GM18861 (cell line): ENCODE data around the gene ST3GAL2.
A peak's percentile ranks its signal among the peaks of the same experiment; 100 is the strongest.

Source experiments
- ATAC-seq: cut with Tn5 transposase; IDR thresholded peaks from one replicate; pipeline ENCODE4 v1.9.1; 2021; ENCODE audit not compliant: unreplicated experiment

ST3GAL2 gene

DNA sequence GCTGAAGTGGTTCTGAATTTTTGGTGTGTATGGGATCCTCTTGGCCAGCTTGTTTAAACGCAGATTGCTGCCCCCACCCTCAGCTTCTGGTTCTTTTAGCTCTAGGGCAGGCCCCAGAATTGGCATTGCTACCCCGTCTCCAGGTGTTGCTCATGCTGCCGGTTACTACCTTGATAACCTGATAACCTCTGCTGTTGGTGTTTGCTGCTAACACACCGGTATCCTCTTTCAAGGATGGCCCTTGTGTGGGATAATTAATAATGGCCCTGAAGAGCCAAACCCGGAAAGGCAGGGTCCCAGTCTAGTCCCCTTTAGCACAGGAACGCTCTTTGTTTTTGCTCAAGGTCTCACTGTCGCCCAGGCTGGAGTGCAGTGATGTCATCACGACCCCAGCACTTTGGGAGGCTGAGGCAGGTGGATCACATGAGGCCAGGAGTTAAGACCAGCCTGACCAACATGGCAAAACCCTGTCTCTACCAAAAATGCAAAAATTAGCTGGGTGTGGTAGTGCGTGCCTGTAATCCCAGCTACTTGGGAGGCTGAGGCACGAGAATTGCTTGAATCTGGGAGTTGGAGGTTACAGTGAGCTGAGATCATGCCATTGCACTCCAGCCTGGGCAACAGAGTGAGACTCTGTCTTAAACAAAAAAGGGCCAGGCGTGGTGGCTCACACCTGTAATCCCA, 1.3 kb upstream of the ST3GAL2 start:
- no peak for ATAC-seq

DNA sequence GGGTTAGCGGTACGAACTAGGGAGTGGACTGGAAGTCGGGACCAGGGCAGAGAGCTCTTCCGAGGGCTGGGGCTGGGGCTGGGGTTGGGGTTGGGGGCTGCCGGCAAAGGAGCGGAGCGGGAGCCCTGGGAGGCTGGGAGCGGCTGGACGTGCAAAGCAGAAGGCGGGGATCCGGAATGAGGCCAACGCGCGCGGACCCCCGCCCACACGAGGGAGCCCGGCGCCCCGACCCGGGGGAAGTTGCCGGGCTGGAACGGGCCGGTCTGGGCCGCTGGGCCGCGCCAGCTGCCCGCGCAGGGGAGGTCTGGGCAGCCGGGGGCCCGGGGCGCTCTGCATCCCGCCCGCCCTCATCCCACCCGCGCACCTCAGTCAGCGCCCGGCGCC, 323 bp downstream of the ST3GAL2 start:
- no peak for ATAC-seq

DNA sequence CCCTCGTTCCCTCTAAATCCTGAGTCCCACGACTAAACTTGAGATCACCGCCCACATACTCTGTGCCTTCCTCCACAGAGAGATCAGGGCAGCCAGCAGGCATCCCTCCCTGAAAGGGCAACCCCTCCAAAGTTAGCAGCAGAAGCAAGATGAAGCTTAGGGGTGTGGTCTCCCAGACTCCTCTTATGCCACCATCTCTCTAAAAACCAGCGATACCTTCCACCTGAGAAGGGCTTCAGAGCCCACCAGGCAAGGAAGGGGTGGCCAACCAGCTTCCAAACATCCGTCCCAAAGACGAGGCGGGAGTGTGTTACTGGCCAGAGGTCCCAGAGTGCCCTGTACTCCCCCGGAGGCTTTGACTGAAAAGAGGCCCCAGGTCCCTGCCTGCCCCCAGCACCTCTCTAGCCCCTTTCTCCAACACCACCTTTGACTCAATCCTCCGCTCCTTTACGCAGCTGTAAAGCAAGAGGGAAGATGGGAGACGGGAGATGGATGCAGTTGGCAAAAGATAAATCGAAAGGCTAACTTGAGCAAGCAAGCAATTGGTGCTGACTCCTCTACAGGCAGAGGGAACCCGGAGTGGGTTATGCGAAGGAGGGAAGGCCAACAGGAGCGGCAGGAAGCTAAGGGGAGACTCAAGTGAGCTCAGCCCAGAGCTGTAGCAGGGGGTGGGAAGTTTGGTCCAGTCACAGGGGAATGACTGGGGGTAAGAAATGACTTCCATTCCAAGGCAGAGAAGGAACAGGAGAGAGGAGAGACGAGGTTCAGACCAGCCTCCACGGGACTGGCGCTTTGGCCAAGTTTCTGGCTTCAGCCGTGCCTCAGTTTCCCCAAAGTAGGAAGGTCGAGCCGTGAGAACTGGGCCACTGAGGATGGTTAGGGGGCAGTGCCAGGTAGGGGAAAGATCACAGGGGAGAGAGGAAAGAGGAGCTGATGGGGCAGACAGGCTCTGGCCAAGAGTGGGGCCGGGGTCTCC, 1.0 kb downstream of the ST3GAL2 start:
- ATAC-seq, result no peak

DNA sequence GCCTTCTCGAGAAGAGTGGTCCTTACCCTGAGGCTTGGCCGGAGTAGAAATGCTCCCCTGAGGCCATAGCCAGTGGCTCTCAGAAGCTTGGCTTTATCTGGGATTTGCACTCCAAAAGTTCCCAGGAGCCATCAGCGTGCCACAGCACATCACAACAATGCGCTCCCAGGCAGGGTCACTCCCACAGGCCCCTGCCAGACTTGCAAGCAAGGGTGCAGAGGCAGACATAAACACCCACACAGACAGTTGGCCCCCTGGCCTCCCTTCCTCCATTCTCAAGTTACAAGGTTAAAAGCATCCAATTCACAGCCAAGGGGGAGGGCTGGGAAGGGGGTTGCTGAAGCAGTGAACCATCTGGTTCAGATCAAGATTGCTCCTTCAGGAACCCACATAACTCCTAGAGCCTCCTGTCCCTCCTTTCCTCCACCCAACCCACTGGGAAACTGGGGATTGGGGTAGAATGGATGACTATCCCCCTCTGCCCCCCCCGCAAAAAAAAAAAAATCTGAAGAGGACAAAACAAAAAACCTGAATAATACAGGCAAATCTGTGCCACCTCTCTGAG, 1.8 kb downstream of the ST3GAL2 start:
- no peak for ATAC-seq

DNA sequence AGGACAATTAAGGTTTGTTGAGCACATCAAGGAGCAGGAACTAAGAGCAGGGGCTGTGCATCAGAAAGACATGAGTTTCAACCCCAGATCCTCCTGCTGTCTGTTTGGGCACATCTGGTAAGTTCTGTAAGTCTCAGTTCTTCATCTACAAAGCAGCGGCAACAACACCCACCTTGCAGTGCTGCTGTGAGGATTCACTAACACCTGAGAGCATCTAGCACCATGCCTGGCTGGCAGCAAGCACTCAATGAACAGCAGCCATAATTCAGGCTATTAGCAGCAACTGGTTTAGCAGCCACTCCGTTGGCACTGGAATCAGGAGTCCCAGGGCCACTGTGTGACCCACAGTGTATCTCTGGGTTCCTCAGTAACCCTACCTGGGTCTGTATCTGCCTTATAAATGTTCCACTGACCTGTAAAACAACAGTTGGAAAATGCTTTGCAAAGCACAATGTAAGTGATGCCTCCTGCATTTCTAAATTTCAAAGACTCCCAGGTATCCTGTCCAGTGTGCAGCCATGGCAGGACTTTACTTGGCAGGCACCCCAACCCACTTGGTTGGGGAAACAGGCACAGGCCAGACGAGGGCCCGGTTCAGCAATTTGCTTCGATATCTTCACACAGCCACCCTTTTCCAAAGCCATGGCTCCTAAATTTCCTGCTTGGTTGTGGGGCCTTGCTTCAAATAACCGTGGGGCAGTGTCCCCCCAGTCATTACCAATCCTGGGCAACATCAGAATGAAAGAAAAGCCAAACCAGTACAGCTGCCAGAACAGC, 4.2 kb downstream of the ST3GAL2 start:
- no peak for ATAC-seq

DNA sequence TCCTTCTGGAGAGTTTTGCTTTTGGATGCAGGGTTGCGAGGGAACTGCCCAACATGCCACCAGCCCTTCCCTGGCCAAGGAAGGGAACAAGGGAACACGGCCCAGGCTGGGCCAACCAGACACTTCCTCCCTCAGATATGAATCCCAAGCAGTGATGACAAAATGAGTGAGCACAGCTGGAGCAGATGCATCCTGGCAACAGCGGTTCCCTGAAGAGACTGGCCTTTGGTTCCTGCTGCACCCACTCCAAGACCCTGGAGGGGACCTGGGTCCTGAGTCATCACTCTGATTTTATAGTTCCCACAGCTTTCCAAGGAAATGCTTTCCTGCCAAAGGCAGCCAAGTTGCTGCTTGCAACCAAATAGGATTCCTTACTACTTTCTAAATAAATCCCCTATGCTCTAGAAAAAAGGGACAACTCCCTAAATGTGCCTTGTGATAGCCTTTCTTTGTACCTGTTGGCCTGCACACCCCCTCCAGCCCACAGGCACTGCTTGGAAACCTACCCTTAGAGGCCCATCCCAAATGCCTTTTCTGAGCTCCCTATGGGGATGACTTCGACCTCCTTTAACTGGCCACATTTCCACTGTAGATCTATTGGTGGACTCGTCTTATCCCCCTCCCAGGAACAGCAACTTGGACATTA, 5.3 kb downstream of the ST3GAL2 start:
- no peak for ATAC-seq

DNA sequence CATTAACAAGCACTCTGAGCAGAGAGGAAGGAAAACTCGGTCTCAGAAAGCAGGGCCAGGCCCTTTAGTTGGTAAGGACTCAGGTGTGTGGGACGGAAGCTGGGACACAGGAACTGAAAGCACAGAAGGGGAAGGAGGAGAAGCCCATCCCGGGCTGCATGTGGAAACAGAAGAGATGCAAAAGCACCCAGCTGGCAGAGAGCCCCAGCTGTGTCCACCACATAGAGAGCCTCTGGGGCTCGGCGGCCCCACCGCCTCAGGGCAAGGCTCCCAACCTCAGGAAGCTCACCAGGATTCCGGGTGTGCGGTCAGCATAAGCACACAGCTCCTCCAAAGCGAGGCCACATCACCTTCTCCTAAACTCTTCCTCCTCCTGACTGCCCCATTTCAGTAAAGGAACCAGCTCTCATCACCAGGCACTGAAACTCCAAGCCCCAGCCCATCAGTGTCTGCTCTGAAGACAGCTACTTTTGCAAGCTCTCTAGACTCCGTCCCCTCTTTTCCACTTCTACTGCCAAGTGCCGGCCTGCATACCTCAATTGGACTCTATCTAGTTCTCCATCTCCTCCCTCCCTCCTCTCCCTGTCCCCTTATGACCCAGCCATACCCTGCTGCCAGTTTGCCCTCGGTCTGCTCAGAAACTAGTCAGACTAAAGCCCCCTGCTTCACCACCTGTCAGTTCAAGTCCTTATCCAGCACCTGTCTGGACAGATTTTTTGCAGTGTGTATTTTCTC, 6.0 kb downstream of the ST3GAL2 start:
- ATAC-seq, result no peak

DNA sequence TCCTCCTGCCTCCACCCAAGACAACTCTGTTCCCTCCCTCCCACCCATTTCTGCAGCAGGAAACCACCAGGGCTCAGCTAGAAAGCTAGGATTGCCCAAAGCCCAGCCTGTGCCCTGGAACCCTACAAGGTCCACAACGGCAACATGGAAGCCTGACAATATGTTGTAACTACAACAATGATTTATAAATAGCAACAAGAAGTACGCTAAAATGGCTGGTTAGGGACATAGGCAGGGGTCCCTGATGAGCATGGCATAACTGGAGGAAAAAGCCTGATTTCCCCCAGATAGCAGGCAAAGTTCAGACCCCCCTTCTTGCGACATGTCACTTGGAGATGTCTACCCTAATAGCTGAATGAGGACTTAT, 6.6 kb downstream of the ST3GAL2 start:
- no peak for ATAC-seq

DNA sequence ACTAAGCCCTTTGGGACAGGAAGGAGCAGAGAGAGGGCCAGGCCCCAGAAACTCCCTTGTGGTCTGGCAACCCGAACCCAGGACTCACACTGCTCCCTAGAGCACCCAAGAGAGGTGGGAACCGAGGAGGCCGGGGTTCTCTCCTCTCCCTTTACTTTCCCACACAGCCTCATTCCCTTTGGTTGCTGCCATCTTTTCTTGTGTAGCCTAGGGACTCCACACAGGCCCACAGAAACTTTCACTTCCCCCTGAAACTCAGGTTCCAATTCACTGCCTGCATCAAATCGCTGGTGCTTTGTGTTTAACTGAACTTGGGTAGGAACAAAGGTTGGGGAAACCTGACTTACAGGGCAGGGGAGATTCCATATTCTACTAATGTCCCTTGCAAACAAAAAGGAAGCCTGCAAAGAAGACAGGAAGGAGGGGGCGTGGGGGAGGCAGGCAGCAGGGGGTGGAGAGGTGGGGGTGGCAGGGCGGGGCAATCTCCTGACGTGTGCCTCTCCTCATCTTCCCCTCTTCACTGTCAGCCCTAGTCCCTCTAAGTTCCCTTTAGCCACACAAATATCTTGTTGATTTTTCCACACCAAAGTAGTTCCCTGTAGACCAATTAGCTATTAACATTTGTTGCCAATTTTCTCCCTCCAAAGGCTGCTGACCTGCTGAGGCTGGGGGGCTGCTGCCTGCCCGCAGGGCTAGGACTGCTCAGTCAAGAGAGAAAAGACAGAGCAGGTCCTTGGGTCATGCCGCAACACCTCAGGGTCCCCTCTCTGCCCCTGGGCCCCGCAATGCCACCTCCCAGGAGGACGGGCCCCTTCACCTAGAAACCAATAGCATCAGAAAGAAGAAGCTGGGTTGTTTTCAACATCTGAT, 8.0 kb downstream of the ST3GAL2 start:
- peak; percentile 51 for ATAC-seq

DNA sequence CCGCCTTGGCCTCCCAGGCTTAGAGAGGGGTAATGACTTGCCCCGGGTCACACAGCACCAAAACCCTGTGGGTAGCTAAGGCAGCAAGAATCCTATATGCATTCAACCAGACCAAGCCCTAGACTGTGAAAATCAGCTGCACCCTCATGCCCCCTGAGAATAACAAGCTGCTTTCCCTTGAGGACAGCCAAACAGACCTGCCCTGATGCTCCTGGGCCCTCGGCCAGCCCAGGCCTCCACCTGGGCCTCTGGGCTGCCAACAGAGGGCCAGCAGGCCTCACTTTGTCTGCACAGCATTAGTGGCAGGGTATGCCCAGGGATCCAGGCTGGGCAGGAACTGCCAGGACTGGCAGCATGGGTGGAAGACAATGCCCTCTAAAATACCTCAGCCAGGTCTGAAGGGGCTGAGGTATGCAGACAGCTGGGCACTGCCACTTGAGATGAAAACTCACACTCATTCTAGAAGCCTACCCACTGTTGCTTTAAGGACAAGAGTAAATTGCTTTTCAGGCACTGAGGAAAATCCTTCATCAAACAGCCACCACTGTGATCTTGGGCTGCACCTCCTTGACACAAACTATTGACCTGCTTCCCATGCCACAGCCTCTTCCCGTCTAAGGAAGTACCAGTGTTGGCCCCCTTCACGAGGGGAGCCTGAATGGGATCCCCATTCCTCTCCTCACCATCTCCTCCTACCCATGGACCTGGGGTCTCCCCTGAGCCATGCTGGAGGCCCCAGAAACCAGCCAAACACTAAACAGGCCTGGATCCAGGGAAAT, 8.8 kb downstream of the ST3GAL2 start:
- ATAC-seq, result peak; percentile 18

DNA sequence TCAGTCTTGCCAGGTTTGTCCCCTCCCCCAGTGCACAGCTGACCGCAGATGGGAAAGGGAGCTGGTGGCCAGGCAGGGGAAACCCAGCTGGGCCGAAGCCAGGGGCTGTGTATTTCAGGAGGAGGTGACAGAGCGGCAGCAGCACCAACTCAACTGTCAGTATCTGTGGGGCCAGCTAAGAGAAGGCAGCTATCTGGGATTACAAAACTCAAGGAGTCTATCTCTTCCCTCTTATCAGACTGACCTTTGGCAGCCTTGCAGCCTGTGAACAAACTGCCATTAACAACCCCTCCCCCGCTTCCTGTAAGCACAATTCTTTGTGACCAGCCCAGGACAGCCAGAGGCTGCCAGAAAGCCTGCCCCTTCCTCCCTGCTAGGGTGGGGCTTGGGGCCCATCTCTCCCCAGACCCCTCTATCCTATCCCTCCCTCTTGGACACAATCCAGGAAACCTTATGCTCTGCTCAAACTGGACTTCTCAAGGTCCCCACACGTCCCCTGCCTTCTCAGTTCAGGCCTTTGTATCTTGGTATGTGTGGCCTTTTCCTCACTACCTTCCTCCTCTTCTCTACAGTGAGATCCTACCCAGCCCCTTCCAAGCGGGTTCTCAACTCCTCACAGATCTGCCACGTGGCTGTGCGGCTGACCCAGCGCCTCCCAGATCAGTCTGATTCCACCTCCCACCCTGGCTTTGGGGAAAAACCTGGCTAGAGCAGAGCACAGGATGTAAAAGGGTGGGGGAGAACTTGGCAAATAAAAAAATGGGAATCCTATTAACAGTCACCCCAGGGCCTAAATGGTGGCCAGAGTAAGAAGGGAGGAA, 10.5 kb downstream of the ST3GAL2 start:
- no peak for ATAC-seq

DNA sequence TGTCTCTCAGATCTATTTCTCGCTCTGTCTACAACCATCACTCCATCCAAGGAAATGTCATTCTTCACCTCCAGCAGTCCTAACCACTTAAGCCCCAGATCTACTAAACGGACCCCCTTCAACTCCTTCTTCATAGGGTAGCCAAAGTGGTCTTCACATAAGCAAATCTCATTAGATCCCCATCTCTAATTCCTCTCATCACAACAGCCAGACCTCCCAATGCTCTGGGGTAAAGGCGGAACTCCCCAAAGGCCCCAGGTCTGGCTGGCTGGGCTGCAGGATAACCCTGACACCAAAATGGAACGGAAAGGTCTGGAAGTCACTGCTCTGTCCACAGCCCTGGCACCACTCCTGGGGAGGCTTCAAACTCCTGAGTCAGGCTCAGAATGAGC, 11.1 kb downstream of the ST3GAL2 start:
- ATAC-seq, result no peak

DNA sequence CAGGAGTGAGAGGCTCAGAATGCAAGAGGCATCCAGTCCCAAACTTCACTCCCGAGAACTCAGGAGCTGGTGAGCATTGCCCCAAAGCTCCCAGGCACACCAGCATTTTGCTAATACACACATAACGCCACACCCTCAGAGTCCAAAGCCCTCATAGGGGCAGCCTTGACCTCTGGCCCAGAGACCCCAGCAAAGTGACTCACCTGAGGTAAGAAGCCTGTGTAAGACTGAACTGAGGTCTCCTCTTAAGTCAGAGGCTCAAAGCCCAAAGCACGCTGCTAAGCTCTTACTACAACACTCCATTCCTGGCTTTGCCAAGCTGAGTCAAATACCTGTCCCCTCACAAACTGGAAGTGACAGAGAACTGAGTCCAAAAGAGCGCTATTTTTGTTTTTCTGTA, 16.4 kb downstream of the ST3GAL2 start:
- ATAC-seq, result no peak

DNA sequence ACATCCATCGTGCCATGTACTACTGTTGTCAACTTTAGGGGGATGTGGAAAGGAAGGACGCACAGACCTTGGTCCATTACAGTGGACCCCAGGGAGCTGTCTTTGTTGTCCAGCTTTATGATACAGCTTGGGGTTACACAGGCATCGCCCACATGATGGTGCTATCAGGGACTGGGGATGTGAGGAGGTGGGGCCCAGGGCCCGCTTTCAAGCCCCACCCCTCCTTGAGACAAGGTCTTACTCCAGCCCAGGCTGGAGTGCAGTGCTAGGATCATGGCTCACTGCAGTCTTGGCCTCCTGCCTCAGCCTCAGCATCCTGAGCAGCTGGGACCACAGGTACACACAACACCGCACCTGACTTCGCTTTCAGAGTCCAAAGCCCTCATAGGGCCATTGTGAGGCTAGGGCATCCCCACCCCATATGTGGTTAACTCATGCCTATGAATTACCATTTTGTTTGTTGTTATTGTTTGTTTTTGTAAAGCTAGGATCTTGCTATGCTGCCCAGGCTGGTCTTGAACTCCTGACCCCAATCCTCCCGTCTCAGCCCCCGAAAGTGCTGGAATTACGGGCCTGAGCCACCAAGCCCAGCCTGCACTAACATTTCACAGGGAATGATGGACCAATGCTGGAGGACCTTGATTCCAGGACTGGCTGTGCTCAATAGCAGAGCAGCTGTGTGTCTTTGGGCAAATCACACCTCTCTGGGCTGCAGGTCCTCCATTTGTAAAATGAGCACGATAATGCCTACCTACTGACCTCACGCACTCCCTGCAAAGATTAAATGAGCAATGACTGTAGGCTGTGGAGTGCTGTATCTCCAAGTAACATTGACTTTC, 17.2 kb downstream of the ST3GAL2 start:
- no peak for ATAC-seq

DNA sequence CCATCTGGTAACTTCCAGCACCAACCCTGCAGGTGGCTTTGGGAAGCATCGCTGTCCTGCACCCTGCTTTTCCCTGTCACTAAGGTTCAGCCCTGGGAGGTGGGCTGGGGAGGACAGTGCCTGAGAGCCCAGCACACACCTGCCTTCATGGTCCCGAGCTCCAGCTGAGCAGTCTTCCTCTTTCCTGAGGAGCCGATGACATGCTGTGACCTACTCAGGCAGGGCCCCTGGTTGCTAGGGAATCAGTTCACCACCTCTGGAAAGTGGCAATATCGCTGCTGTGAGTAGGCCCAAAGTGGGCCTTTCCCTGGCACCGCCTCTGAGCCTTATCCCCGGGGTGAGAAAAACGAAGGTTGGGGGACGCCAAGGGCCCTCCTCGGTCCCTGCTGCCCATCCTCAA, 17.9 kb downstream of the ST3GAL2 start:
- ATAC-seq, result no peak
